NCI-H446 (cell line): ENCODE data around the gene LMNB1.
"Not testable (repeated sequence)": the region's sequence is repeated elsewhere in the genome, so short reads cannot be mapped to it uniquely, and the experiment has no call there.

Experiments
- DNase-seq, 2 experiments: peaks; one replicate each; lab custom pipeline; 2025; lab: John Stamatoyannopoulos, UW

LMNB1 gene

GRCh38 chr5:126826619-126827215 is 49.8 kb downstream of the LMNB1 start:
- DNase-seq: no peak

GRCh38 chr5:126829098-126829497 is 52.2 kb downstream of the LMNB1 start:
- DNase-seq: no peak

GRCh38 chr5:126830061-126830460 is 53.1 kb downstream of the LMNB1 start:
- no peak for DNase-seq

- DNase-seq: no peak
Observed at GRCh38 chr5:126831156-126831555, 54.2 kb downstream of the LMNB1 start.

GRCh38 chr5:126836778-126837177 is 59.8 kb downstream of the LMNB1 start:
- DNase-seq: no peak

GRCh38 chr5:126837242-126837641 is 60.3 kb downstream of the LMNB1 start:
- no peak for DNase-seq

GRCh38 chr5:126837906-126838539 is 61.1 kb downstream of the LMNB1 start:
- no peak for DNase-seq

GRCh38 chr5:126839407-126839806 is 62.5 kb downstream of the LMNB1 start:
- not testable (repeated sequence) for DNase-seq

- DNase-seq: not testable (repeated sequence)
Observed at GRCh38 chr5:126843375-126843774, 66.4 kb downstream of the LMNB1 start.

GRCh38 chr5:126845470-126846070 is 68.6 kb downstream of the LMNB1 start:
- DNase-seq: not testable (repeated sequence)

- no peak for DNase-seq
Observed at GRCh38 chr5:126846344-126846743, 69.4 kb downstream of the LMNB1 start.

GRCh38 chr5:126846744-126847455 is 70.0 kb downstream of the LMNB1 start:
- DNase-seq: no peak

GRCh38 chr5:126847456-126847820 is 70.5 kb downstream of the LMNB1 start:
- DNase-seq: no peak

GRCh38 chr5:126847826-126848251 is 70.9 kb downstream of the LMNB1 start:
- no peak for DNase-seq

GRCh38 chr5:126848253-126848652 is 71.3 kb downstream of the LMNB1 start:
- no peak for DNase-seq

- DNase-seq: no peak
Observed at GRCh38 chr5:126849101-126849678, 72.3 kb downstream of the LMNB1 start.

GRCh38 chr5:126851501-126852011 is 74.6 kb downstream of the LMNB1 start:
- no peak for DNase-seq

- DNase-seq: no peak
Observed at GRCh38 chr5:126852091-126852571, 75.2 kb downstream of the LMNB1 start.

GRCh38 chr5:126852841-126853271 is 75.9 kb downstream of the LMNB1 start:
- no peak for DNase-seq

- not testable (repeated sequence) for DNase-seq
Observed at GRCh38 chr5:126853541-126854307, 76.8 kb downstream of the LMNB1 start.

GRCh38 chr5:126854526-126855110 is 77.7 kb downstream of the LMNB1 start:
- DNase-seq: no peak
